PC-9 (cell line): Measurements from ENCODE around the gene TGFBI. TPM values are rescaled to one million over a fixed set of nuclear protein-coding genes. Genes with fewer than 3 reads are reported as not detected.

Source experiments
- BruUV-seq: library from RNA; stranded (reverse); fragments of 400-500 nt; replicated peaks from 2 replicates; lab custom pipeline; 2021; lab: Mats Ljungman, UMichigan
- CTCF ChIA-PET: fragments of 300-600 bp; sonication (Branson Sonifier 250); formaldehyde crosslinking; loops from one replicate; lab custom pipeline; 2022; ENCODE audit warnings: antibody characterized with exemption; lab: Charles Lee
- POLR2A ChIA-PET: fragments of 300-600 bp; sonication (Branson Sonifier 250); formaldehyde crosslinking; loops from one replicate; lab custom pipeline; 2022; ENCODE audit warnings: antibody characterized with exemption; ENCODE audit not compliant: unreplicated experiment; lab: Charles Lee
- DNase-seq, 2 experiments: peaks; one replicate each; pipeline versions ENCODE4 v3.0.0 to v3.0.0-alpha.2; 2015 to 2022; ENCODE audit warnings: mixed read lengths in 1 of 2
- H2AFZ ChIP-seq: fragments of 200-600 bp; sonication (generic); 2 replicates; pipeline ENCODE4 v1.8.1; 2017; ENCODE audit warnings: antibody characterized with exemption
- H3F3A ChIP-seq: fragments of 200-600 bp; sonication (generic); 2 replicates; pipeline ENCODE4 v1.8.1; 2017; ENCODE audit warnings: antibody characterized with exemption, mild to moderate bottlenecking, low read depth; ENCODE audit not compliant: insufficient read depth
- H3K27ac ChIP-seq: fragments of 200-600 bp; sonication (generic); 2 replicates; pipeline ENCODE4 v1.6.1; 2016; ENCODE audit warnings: mixed run types
- H3K27me3 ChIP-seq: fragments of 200-600 bp; sonication (generic); 2 replicates; pipeline ENCODE4 v1.6.1; 2016; ENCODE audit warnings: low read depth, mixed run types; ENCODE audit not compliant: insufficient read depth
- H3K36me3 ChIP-seq: fragments of 200-600 bp; sonication (generic); 2 replicates; pipeline ENCODE4 v1.6.1; 2016; ENCODE audit warnings: low read depth, mixed run types
- H3K4me1 ChIP-seq: fragments of 200-600 bp; sonication (generic); replicated peaks from 2 replicates; pipeline ENCODE4 v1.6.1; 2016; ENCODE audit warnings: mixed run types; ENCODE audit not compliant: insufficient read depth
- H3K4me2 ChIP-seq: fragments of 200-600 bp; sonication (generic); 2 replicates; pipeline ENCODE4 v1.6.1; 2017; ENCODE audit warnings: mixed run types
- H3K4me3 ChIP-seq: fragments of 200-600 bp; sonication (generic); 2 replicates; pipeline ENCODE4 v1.6.1; 2016; ENCODE audit warnings: mixed run types
- H3K79me2 ChIP-seq: fragments of 200-600 bp; sonication (generic); 2 replicates; pipeline ENCODE4 v1.6.1; 2017; ENCODE audit warnings: low read depth, mixed run types
- H3K9me2 ChIP-seq: fragments of 200-600 bp; sonication (generic); 2 replicates; pipeline ENCODE4 v1.8.1; 2017; ENCODE audit warnings: mild to moderate bottlenecking; ENCODE audit not compliant: insufficient read depth
- H3K9me3 ChIP-seq: fragments of 200-600 bp; sonication (generic); 2 replicates; pipeline ENCODE4 v1.8.1; 2016; ENCODE audit warnings: low read depth; ENCODE audit not compliant: insufficient read depth
- H4K20me1 ChIP-seq: fragments of 200-600 bp; sonication (generic); 2 replicates; pipeline ENCODE4 v1.8.1; 2017; ENCODE audit not compliant: insufficient read depth
- EZH2 ChIP-seq: fragments of 200-600 bp; sonication (generic); IDR thresholded peaks from 2 replicates; pipeline ENCODE4 v1.8.0; 2017; ENCODE audit warnings: antibody characterized with exemption, low read depth
- intact Hi-C: fragments of 100-400 bp; cut with micrococcal nuclease; formaldehyde crosslinking; loops from one replicate; pipeline ENCODE4 v1.10.0; 2022; ENCODE audit not compliant: unreplicated experiment
- total RNA-seq: library from RNA; stranded (reverse); gene quantifications from 2 replicates; pipeline ENCODE4 v1.2.3, GENCODE V29; 2021
- TF ChIP-seq, protein P1 (sequence below): fragments of 200-600 bp; sonication (generic); conservative IDR thresholded peaks from 2 replicates; pipeline ENCODE4 v1.6.1; 2017; ENCODE audit warnings: mixed run types, antibody characterized with exemption, mild to moderate bottlenecking, moderate library complexity

TGFBI gene
- total RNA-seq, 1 experiment from 2014 or later, result 437 TPM

GRCh38 chr5:136028090-136028489 lies 698 bp upstream of the TGFBI start:
- ChIA-PET POLR2A (interaction anchor here (0.6 to 1.0 kb wide), 2 partner anchors 25 to 687 kb away, joined by 4 to 6 read pairs; no protein-coding TSS in a partner anchor), CTCF (interaction anchor here (0.6 to 1.8 kb wide), 4 partner anchors 30 to 147 kb away, joined by 4 to 9 read pairs (median 4); no protein-coding TSS in a partner anchor)
- no peaks in the 10 kb centered on the region; the same call in 1 of the 2 replicates for H3K36me3 ChIP-seq
- H3K27me3 ChIP-seq, result no peaks in the 10 kb centered on the region
- no peaks in the 10 kb centered on the region for H3K9me3 ChIP-seq
- intact Hi-C loops, result loop anchor here (1.0 to 2.0 kb wide), 3 partner anchors 8 to 51 kb away; no protein-coding TSS in a partner anchor
- no TSS peak for BruUV-seq
- H3K9me2 ChIP-seq, result no peaks in the 10 kb centered on the region
- peak overlapping the region; percentile 38; the same call in 1 of the 2 replicates for H3K27ac ChIP-seq
- H3K4me3 ChIP-seq, result peak overlapping the region; percentile 94
- H3K4me2 ChIP-seq, result peak overlapping the region; percentile 100
- peak overlapping the region; percentile 92 for H2AFZ ChIP-seq
- TF ChIP-seq EZH2, result no peak
- TF ChIP-seq, protein P1, sequence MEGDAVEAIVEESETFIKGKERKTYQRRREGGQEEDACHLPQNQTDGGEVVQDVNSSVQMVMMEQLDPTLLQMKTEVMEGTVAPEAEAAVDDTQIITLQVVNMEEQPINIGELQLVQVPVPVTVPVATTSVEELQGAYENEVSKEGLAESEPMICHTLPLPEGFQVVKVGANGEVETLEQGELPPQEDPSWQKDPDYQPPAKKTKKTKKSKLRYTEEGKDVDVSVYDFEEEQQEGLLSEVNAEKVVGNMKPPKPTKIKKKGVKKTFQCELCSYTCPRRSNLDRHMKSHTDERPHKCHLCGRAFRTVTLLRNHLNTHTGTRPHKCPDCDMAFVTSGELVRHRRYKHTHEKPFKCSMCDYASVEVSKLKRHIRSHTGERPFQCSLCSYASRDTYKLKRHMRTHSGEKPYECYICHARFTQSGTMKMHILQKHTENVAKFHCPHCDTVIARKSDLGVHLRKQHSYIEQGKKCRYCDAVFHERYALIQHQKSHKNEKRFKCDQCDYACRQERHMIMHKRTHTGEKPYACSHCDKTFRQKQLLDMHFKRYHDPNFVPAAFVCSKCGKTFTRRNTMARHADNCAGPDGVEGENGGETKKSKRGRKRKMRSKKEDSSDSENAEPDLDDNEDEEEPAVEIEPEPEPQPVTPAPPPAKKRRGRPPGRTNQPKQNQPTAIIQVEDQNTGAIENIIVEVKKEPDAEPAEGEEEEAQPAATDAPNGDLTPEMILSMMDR, result no peak
- H3F3A ChIP-seq, result peaks cover 16% of the 10 kb centered on the region
- H4K20me1 ChIP-seq, result no peaks in the 10 kb centered on the region
- peaks cover 52% of the 10 kb centered on the region for H3K4me1 ChIP-seq
- H3K79me2 ChIP-seq, result peaks cover 28% of the 10 kb centered on the region
- DNase-seq, result peak; percentile 30 to 74

- Histone ChIP-seq H3K36me3 (peaks cover 7% of the 10 kb centered on the region; the same call in 1 of the 2 replicates), H3K27me3 (no peaks in the 10 kb centered on the region), H2AFZ (no peak overlapping the region), H3K27ac (no peak overlapping the region), H3K9me2 (no peaks in the 10 kb centered on the region), H3K79me2 (peaks cover 32% of the 10 kb centered on the region), H3K4me2 (peak overlapping the region; percentile 100), H4K20me1 (no peaks in the 10 kb centered on the region), H3K4me3 (peak overlapping the region; percentile 94; the same call in 1 of the 2 replicates), H3K4me1 (peaks cover 54% of the 10 kb centered on the region), H3K9me3 (no peaks in the 10 kb centered on the region), H3F3A (peaks cover 16% of the 10 kb centered on the region)
- DNase-seq, result no peak
- ChIA-PET CTCF (interaction anchor here (1.3 kb wide), 1 partner anchor 52 kb away, joined by 3 read pairs; no protein-coding TSS in a partner anchor), POLR2A (interaction anchor here (0.6 kb wide), 1 partner anchor 40 kb away, joined by 4 read pairs; no protein-coding TSS in a partner anchor)
- intact Hi-C loops, result no loop called here
- no TSS peak for BruUV-seq
- no peak for TF ChIP-seq EZH2
- TF ChIP-seq, protein P1, result no peak
These were observed 1.5 kb downstream of the TGFBI start for GRCh38 chr5:136030252-136030651.

DNA sequence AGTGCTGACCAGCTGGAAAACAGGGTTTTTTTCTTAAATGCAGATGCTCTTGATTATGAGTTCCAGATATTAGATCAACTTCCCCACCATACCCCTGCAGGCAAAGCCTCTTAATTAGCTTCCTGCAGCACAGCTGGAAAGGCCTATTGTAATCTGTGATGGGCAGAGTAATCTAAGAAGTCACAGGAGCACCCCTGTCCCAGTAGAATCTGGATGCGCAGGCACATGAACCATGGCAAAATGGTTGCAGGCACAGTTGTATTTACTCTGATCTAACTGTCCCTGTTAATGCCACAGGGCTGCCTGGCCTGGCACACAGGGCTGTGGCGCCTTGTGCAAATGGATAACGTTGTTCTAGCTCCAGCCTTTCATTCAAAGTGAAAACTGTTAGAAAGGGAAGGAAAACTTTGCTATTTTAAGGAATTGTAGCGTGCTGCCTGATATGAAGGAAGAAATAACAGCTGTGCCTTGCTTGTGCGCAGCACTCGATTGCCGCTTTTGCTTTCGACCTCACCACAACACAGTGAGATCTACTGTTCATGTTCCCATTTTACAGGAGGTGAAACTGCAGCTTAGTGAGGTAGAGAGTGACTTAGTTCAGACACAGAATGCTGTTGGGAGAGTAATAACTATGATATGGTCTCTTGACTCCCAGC lies 2.3 kb downstream of the TGFBI start:
- peak overlapping the region; percentile 100 for H3K4me2 ChIP-seq
- no peak for DNase-seq
- no peak overlapping the region for H2AFZ ChIP-seq
- ChIA-PET CTCF (interaction anchor here (0.9 to 1.3 kb wide), 2 partner anchors 10 to 53 kb away, joined by 3 to 4 read pairs; no protein-coding TSS in a partner anchor), POLR2A (interaction anchor here (0.6 kb wide), 1 partner anchor 39 kb away, joined by 4 read pairs; no protein-coding TSS in a partner anchor)
- no peaks in the 10 kb centered on the region for H3K9me3 ChIP-seq
- H3K9me2 ChIP-seq, result no peaks in the 10 kb centered on the region
- peaks cover 7% of the 10 kb centered on the region; the same call in 1 of the 2 replicates for H3K36me3 ChIP-seq
- H3K27me3 ChIP-seq, result no peaks in the 10 kb centered on the region
- H3K4me1 ChIP-seq, result peaks cover 54% of the 10 kb centered on the region
- BruUV-seq, result no TSS peak
- no peaks in the 10 kb centered on the region for H4K20me1 ChIP-seq
- peak overlapping the region; percentile 67 for H3K27ac ChIP-seq
- peaks cover 32% of the 10 kb centered on the region for H3K79me2 ChIP-seq
- TF ChIP-seq EZH2, result no peak
- TF ChIP-seq, protein P1, result no peak
- peaks cover 16% of the 10 kb centered on the region for H3F3A ChIP-seq
- H3K4me3 ChIP-seq, result no peak overlapping the region
- intact Hi-C loops, result no loop called here
